ENCODE data around the gene DLG5.

- TF ChIP-seq CTCF (IDR thresholded peaks at IDR 0.05; ENCODE audit: low read depth, low read length): no peak
- TF ChIP-seq EZH2phosphoT487 (IDR thresholded peaks at IDR 0.05; ENCODE audit: low read depth): no peak
Measured at GRCh38 chr10:77881222-77881621, 45.3 kb downstream of the DLG5 start.

Data from OCI-LY3 (cell line).